GM18951 (cell line): ENCODE measurements around the gene TMEM72.

ENCODE experiments used
- POLR2A ChIP-seq: IDR thresholded peaks from 4 replicates; pipeline ENCODE4 v1.6.1; 2011; ENCODE audit warnings: mild to moderate bottlenecking; ENCODE audit not compliant: insufficient read length, insufficient read depth; ENCODE audit errors: extremely low read depth
- in situ Hi-C: fragments of 300-500 bp; cut with MboI; formaldehyde crosslinking; loops from one replicate; pipeline ENCODE4 v1.12.0; 2022; ENCODE audit warnings: low sequenced_read_pairs, mixed read lengths, inconsistent platforms; ENCODE audit not compliant: unreplicated experiment

TMEM72 gene

DNA sequence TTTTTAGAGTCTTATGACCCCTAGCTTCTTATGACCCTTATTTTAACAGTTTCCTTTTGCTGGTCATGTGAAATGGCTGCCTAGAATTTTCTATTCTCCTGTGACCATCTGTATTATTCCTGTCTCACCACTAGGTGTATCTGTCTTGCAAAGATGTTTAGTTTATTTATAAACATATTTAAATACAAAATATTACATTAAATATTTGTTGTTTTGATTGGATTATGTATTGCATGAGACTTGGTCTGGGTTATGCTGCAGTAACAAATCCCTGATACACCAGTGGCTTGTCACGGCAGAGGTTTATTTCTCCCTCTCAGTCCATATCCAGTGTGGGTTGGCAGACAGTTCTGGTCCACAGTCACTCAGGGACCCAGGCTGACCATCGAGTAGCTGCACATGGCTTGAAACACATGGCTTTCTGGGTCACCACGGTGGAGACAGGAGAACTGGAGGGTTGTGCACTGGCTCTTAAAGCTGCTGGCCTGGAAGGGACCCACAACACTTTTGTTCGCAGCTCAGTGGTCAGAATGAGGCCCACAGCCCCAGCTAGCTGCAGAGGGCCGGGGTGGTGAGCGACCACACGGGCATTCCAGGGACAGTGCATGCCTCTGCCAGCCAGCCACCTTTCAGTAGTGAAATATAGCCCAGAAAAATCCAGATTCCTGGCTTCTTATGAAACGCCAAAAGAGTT lies 55.8 kb downstream of the TMEM72 start:
- in situ Hi-C loops, result no loop called here

GRCh38 chr10:44967616-44968015 lies 56.5 kb downstream of the TMEM72 start:
- in situ Hi-C loops, result no loop called here
- TF ChIP-seq POLR2A, result no peak

More for the DNA sequence above, 55.8 kb downstream of the TMEM72 start:
- no peak for TF ChIP-seq POLR2A

DNA sequence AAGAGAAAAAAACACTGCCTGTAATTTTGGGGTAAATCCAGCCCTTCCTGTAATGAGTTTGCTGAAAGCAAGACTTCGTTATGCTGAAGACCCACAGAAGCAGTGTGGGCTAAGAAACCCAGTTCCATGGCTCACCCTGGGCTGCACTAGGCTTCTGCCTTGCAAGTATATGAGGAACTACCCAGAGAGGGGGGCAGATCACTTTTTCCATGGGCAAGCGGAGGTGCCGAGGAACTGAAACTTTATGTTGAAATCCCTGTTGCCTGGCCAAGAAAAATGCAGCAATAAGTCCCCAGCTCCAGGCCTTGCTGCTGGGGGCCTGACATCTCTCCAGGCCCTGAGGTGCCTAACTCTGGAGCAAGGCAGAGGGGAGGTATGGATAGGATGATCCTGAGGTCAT lies 57.0 kb downstream of the TMEM72 start:
- in situ Hi-C loops, result no loop called here
- no peak for TF ChIP-seq POLR2A

GRCh38 chr10:44968500-44969400 lies 57.6 kb downstream of the TMEM72 start:
- in situ Hi-C loops, result no loop called here
- TF ChIP-seq POLR2A, result no peak

- in situ Hi-C loops, result no loop called here
Measured at GRCh38 chr10:44969854-44970253, 58.7 kb downstream of the TMEM72 start.

GRCh38 chr10:44970812-44971395 lies 59.8 kb downstream of the TMEM72 start:
- in situ Hi-C loops, result no loop called here

More at GRCh38 chr10:44969854-44970253, 58.7 kb downstream of the TMEM72 start:
- TF ChIP-seq POLR2A, result no peak

GRCh38 chr10:44971434-44971833 lies 60.3 kb downstream of the TMEM72 start:
- no peak for TF ChIP-seq POLR2A
- in situ Hi-C loops, result no loop called here

More at GRCh38 chr10:44970812-44971395, 59.8 kb downstream of the TMEM72 start:
- no peak for TF ChIP-seq POLR2A

- in situ Hi-C loops, result no loop called here
- no peak for TF ChIP-seq POLR2A
Measured at GRCh38 chr10:44971935-44972757, 61.0 kb downstream of the TMEM72 start.

DNA sequence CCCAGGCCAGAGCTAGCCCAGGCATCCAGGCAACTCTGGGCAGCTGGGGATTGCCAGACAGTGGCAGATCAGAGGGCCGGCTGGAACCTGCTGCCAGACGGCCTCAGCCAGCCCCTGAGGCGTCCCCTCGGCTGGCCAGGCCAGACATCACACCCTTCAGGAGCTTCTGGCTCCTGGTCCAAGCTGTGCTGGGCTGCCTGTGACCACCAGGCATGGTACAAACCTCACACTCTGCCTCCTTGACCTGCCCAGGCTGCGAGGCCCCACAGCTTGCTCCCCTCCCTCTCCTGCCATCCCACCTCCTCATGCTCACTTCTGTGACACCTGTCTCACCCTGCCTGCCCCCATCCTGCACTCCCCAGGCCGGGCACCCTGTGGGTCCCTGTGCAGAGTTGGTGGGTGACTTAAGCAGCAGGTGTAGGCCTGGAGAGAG lies 61.8 kb downstream of the TMEM72 start:
- in situ Hi-C loops, result no loop called here
- no peak for TF ChIP-seq POLR2A

GRCh38 chr10:44973323-44974081 lies 62.4 kb downstream of the TMEM72 start:
- in situ Hi-C loops, result no loop called here
- TF ChIP-seq POLR2A, result no peak

- TF ChIP-seq POLR2A, result no peak
Measured at GRCh38 chr10:44974082-44974627, 63.0 kb downstream of the TMEM72 start.

More at GRCh38 chr10:44974082-44974627, 63.0 kb downstream of the TMEM72 start:
- in situ Hi-C loops, result no loop called here
